ENCODE measurements around the gene CACNA2D1.
A peak's percentile ranks its signal among the peaks of the same experiment; 100 is the strongest.

Gene CACNA2D1

GRCh38 chr7:82284936-82285519, 158.5 kb downstream of the CACNA2D1 start:
- no peak for DNase-seq

DNA sequence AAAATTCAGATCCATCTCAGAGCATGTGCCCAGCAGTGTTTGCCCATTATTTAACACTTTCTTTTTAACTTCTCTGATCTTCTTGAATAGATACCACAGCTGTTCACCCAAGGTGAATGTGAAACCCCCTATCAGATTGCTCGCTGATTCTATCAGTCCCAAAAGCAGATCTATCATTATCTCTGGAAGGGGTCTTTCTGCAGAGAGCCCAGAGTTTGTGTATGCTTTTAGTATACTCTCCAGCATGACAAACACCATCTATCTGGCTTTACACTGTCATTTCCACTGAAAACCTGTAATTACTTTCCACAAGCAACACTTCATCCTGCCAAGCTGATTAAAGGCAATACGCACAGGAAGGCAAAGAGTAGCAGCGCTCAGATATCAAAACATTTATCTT, 168.2 kb downstream of the CACNA2D1 start:
- DNase-seq: no peak

- no peak for DNase-seq
These were observed 168.9 kb downstream of the CACNA2D1 start for GRCh38 chr7:82274681-82275080.

DNA sequence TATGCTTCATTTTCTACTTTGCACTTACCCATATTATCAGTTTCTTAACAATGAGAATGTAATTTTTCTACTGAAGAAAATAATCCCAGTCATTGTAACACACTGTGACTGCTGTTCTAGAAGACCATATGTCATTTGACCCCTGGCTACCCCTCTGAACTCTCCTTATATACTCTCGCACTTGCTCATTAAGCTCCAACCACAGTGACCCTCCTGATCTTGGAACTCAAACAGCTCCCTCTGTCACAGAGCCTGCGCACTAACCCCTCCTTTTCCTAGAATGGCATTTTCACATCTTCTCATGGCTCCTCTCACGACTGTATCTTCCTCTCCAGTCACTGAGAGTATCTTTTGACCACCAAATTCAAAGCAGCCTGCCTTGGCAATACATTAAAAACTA, 169.7 kb downstream of the CACNA2D1 start:
- no peak for DNase-seq

DNA sequence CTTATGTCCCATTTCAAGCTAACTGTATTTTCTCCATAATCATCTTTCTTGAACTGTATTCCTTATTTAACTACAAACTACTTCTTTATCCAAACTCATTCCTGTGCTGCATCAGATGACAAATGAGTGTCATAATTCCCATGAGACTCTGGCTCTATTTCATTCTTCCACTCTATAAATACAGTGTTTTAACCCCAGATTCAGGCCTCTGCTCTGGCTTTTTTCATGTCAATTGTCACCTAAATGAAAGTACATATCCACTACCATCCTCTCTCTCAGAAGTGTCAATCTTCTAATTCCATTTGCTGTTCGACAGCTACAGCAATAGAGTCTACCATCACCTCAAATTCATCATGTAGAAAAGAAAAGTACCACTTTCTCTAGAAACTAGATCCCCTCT, 172.7 kb downstream of the CACNA2D1 start:
- DNase-seq: no peak

DNA sequence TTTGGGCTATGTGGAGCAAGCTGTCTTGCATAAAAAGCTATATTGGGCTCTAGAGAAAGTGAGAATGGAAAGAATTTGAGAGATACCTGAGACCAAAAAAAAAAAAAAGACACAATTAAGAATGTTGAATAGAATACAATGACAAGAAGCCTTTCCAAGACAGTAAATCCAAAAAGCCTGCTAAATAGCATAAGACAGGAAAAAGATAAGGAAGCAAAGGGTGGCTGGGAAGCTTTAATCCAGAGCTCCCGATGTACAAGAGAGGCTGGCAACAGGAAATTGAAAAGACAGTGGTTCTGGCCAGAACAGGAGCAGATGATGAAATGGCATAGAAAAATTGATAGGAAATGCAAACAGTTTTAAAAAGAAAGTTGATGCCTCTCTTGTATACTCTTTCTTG, 174.9 kb downstream of the CACNA2D1 start:
- no peak for DNase-seq

GRCh38 chr7:82266081-82266480, 177.5 kb downstream of the CACNA2D1 start:
- no peak for DNase-seq

GRCh38 chr7:82264783-82265305, 178.7 kb downstream of the CACNA2D1 start:
- peak in 1 of 14 donors; percentile 12 for DNase-seq

GRCh38 chr7:82263920-82264782, 179.4 kb downstream of the CACNA2D1 start:
- DNase-seq: no peak

GRCh38 chr7:82258181-82258580, 185.4 kb downstream of the CACNA2D1 start:
- no peak for DNase-seq

DNA sequence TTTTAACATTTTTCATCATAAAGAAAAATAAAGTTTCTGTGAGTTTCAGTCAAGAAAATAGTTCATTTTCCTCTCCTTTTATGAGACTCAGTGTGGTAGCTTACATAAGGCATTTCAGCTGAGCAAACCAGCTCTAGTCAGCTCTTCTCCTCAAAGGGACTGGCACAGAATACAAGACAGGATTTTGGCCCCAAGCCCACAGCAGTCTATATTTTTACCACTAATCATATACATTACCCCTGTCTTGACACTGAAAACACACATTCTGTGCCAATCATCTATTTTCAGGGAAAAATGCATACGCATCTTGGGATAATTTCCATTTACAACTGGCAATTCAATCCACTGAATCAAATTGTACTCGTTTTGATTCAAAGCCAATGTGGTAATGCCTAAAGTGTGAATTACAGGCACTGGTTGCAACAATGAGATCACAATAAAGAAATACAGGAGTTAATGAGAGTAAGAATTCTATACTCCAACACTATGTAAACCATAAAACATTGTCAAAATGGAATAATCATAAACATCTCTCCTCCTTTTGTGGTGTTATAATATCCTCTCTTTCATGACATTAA, 186.4 kb downstream of the CACNA2D1 start:
- peak in 3 of 14 donors; percentile 4 to 38 (median 6) for DNase-seq

GRCh38 chr7:82255706-82256105, 187.9 kb downstream of the CACNA2D1 start:
- no peak for DNase-seq

DNA sequence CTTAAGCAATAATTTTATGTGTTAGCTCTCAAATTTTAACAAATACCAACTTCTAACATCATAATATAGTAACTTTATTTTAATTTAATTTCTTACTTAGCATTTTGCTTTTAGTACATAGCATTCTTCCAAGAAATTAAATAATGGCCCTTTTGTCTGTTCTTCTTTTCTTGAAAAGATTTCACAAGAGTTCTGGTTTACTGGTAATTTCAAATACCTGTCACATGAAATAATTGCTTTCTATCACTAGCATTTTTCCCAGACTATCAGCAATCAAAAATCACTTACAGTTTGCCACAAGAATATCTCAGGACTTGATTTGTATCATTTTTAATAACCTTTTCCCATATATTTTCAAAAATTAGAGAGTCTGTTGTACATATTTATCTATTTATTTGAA, 193.0 kb downstream of the CACNA2D1 start:
- DNase-seq: no peak

DNA sequence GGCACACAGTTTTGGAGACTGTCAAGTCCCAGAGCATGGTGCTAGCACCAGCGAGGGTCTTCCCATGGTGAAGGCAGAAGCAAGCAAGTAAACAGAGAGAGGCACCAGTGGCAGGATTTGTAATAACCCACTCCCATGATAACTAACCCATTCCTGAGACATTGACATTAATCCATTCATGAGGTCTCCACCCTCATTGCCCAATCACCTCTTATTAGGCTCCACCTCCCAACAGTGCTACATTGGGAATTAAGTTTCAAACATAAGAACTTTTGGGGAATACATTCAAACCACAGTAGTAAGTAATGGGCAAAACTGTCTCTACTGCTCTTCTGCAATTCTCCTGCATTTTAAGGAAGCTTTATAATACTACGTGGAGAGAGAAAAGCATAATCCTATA, 193.6 kb downstream of the CACNA2D1 start:
- no peak for DNase-seq

DNA sequence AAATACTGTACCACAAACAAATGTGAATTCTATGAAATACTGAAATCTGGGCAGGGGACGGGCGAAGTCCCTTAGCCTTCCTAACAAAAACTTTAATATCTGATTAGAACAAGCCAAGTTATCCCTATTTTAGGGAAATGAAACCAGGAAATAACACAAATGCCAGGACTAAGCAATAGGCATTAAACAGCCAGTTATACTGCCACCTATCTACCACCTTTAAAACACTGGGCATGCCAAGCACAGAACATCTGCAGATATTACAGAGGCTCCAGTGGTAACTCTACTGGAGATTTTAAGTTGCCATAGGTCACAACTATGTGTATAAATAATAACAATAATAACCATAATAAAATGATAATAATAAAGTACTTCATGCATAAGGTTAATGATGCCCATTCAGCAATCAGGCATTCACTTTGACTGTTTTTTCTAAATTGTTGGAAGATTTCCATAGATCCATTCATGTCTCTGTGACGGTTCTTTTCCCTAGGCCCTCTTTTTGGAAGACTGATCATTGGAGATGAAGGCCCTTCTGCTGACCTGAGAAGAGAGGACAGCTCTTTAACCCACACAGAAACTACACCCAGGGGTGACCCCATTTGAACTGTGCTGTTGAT, 195.7 kb downstream of the CACNA2D1 start:
- DNase-seq: no peak

GRCh38 chr7:82244947-82245517, 198.5 kb downstream of the CACNA2D1 start:
- no peak for DNase-seq

DNA sequence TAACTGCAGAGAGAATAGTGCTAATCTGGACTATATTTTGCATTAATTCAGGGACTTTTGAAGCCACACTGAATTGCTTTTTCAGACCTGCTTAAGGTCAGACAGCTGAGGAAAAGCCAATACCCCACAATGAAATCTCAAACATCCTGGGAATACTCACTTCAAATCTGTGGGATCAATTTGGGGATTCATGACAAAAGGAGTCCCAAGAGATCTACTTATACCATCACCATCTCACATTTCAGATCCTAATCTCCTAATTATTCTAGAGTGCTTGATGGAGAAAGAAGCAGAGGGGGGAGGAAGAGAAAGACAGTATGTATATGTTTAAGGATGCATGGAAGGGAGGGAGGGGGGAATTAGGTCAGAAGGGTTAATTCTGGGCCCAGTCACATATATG, 202.2 kb downstream of the CACNA2D1 start:
- no peak for DNase-seq

DNA sequence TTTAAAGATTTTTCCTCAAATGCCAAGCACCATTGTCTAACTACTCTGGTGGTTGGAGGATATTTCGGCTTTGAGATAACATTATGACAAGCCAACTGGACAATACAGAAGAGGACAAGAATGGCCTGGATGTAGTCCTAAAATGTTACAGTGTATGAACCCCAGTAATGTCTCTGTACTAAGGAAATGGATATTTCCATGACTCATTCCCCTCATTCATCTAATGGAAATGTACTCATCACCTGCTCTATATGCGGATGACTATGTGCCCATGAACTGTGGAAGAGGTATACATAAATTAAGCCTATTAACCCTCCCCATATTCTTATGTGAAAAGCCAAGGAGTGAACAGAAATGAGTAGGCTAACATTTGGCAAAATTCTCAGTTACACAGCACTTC, 207.9 kb downstream of the CACNA2D1 start:
- DNase-seq: no peak

DNA sequence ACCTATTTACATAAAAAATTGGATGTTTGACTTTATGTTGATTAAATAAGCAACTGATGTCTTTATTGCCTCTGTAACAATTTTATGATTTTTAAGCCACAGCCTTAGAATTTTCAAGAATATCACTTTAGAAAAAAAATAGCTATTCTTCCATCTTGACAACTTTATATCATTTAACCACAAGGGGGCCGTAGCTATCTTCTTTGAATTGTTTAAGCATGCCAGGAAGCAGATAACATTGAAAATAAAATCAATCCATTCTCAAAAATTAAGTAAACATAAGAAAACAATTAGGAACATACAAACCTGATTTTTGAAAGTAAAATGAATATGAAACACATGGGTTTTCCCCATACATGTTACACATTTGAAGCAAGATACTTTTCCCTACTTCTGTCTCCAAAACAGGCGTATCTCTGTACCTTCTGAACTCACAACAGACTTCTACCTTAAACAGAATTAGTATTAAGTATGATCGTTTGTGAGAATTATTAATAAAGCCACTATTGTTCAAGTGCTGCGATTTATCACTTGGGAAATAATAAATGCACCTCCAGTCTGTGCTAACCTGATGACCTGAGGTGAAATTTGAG, 209.0 kb downstream of the CACNA2D1 start:
- DNase-seq: peak in 1 of 14 donors; percentile 3

GRCh38 chr7:82230811-82231581, 212.6 kb downstream of the CACNA2D1 start:
- peak in 1 of 14 donors; percentile 9 for DNase-seq

GRCh38 chr7:82229164-82229563, 214.4 kb downstream of the CACNA2D1 start:
- DNase-seq: no peak
